Right lobe of liver (tissue), 6 donors: Measurements from ENCODE around the gene TBC1D5. TPM values are rescaled to one million over a fixed set of nuclear protein-coding genes. Genes with fewer than 3 reads are reported as not detected.
"Not testable (repeated sequence)": the region's sequence is repeated elsewhere in the genome, so short reads cannot be mapped to it uniquely, and the experiment has no call there.

Experiments used
- ATAC-seq, 4 donors: fragments of 200-7000 bp; cut with Tn5 transposase; one replicate each; pipeline ENCODE4 v1.9.1; 2020; ENCODE audit warnings: mild to moderate bottlenecking in 4 of 4, moderate library complexity in 4 of 4
- DNase-seq, 3 donors: peaks; one replicate each; pipeline ENCODE4 v3.0.0-alpha.2; 2020
- H3K27ac ChIP-seq, 3 donors: fragments of 200-600 bp; one replicate each; pipeline ENCODE4 v1.8.0; 2022
- H3K27me3 ChIP-seq, 2 donors: fragments of 200-600 bp; one replicate each; pipeline ENCODE4 v1.8.0; 2022
- H3K36me3 ChIP-seq, 4 donors: fragments of 200-600 bp; sonication (generic) in 1 of 4; one replicate each; pipeline versions ENCODE4 v1.5.1 to v1.8.0; 2017 to 2022; ENCODE audit warnings: control low read depth in 1 of 4
- H3K4me1 ChIP-seq, 4 donors: fragments of 200-600 bp; sonication (generic) in 1 of 4; one replicate each; pipeline versions ENCODE4 v1.5.1 to v1.8.0; 2017 to 2022; ENCODE audit warnings: control low read depth in 1 of 4
- H3K4me3 ChIP-seq, 3 donors: fragments of 200-600 bp; one replicate each; pipeline ENCODE4 v1.8.0; 2022
- H3K9me3 ChIP-seq, 4 donors: fragments of 200-600 bp; sonication (generic) in 1 of 4; one replicate each; pipeline versions ENCODE4 v1.5.1 to v1.8.0; 2017 to 2022; ENCODE audit warnings: control low read depth in 1 of 4
- CTCF ChIP-seq, 4 donors: fragments of 200-600 bp in 3 of 4; fragments of 450-650 bp in 1 of 4; IDR thresholded peaks; one replicate each; pipeline versions ENCODE4 v1.5.1 to v1.8.0; 2016 to 2022; ENCODE audit warnings: antibody characterized with exemption in 4 of 4, mild to moderate bottlenecking in 2 of 4
- POLR2A ChIP-seq: fragments of 450-650 bp; IDR thresholded peaks from one replicate; pipeline ENCODE4 v1.6.1; 2017; ENCODE audit warnings: antibody characterized with exemption, mild to moderate bottlenecking
- WGBS: methylation state at CpG from one replicate; pipeline ENCODE4 v1.1.6; 2018; ENCODE audit warnings: low coverage, low lambda C conversion rate; ENCODE audit not compliant: insufficient coverage; ENCODE audit errors: missing lambda C conversion rate; 5-methylcytosine and 5-hydroxymethylcytosine counted together
- intact Hi-C, 2 donors: fragments of 100-400 bp; cut with DNase I; formaldehyde crosslinking; loops; one replicate each; pipeline versions ENCODE4 v1.11.2 to v1.14.1; 2022
- total RNA-seq, 6 experiments: library from RNA; depleted of rRNA in 2 of 6; stranded (reverse); fragments of >200 nt in 2 of 6; fragmentation: NEBNext Ultra II Directional in 3 of 6; extraction: Animal tissue kit (Norgen Biotek cat#: 25700) in 3 of 6; gene quantifications; one replicate each; pipeline versions ENCODE4 v1.1.0 to v1.2.4, GENCODE V29; 2016 to 2023
- donor health status: DM: no; HTN: yes; CAD: no.
- donor health status: DM: no; HTN: no; CAD: no.
- donor health status: DM: no; HTN: no; CAD: no.
- donor health status: DM: no; HTN: yes; CAD: no.
- donor health status: DM: no; HTN: yes; CAD: no.

TBC1D5 gene
- total RNA-seq, 6 experiments from 2014 or later, result 21.5 to 33.4 (median 27.7) TPM

GRCh38 chr3:17733768-17734167 is 8.7 kb downstream of the TBC1D5 start:
- ATAC-seq (no peak), DNase-seq (no peak)
- TF ChIP-seq CTCF (IDR thresholded peaks at IDR 0.05), result no peak
- no peak for TF ChIP-seq POLR2A
- H3K27me3 ChIP-seq, result no peaks in the 10 kb centered on the region
- H3K4me1 ChIP-seq, result peaks cover 0 to 7% (median 0%) of the 10 kb centered on the region in 4 donors
- H3K4me3 ChIP-seq, result no peak overlapping the region
- no peak overlapping the region for H3K27ac ChIP-seq
- intact Hi-C loops, result no loop called here
- 87% methylated on average over 2 of the region's 2 CpGs for WGBS
- H3K36me3 ChIP-seq, result no peaks in the 10 kb centered on the region
- no peaks in the 10 kb centered on the region for H3K9me3 ChIP-seq

- no peaks in the 10 kb centered on the region for H3K36me3 ChIP-seq
- H3K4me3 ChIP-seq, result no peak overlapping the region
- intact Hi-C loops, result no loop called here
- no peaks in the 10 kb centered on the region for H3K9me3 ChIP-seq
- no peak for TF ChIP-seq POLR2A
- no peak for TF ChIP-seq CTCF (IDR thresholded peaks at IDR 0.05)
- DNase-seq (no peak), ATAC-seq (peak in 3 of 4 donors; percentile 20 to 38 (median 38))
- H3K4me1 ChIP-seq, result peaks cover 0 to 7% (median 0%) of the 10 kb centered on the region in 4 donors
- 56% methylated on average over 3 of the region's 3 CpGs for WGBS
- no peaks in the 10 kb centered on the region for H3K27me3 ChIP-seq
- peak overlapping the region in 1 of 3 donors; percentile 7 for H3K27ac ChIP-seq
Observed at GRCh38 chr3:17733215-17733614, 9.2 kb downstream of the TBC1D5 start.

- H3K27me3 ChIP-seq, result no peaks in the 10 kb centered on the region
- ATAC-seq (peak; percentile 55 to 88 (median 78)), DNase-seq (peak; percentile 66 to 72 (median 67))
- H3K36me3 ChIP-seq, result peaks cover 0 to 4% (median 1%) of the 10 kb centered on the region in 4 donors
- intact Hi-C loops, result no loop called here
- H3K9me3 ChIP-seq, result no peaks in the 10 kb centered on the region
- H3K27ac ChIP-seq, result no peak overlapping the region
- no peak overlapping the region for H3K4me3 ChIP-seq
- 91% methylated on average over 4 of the region's 4 CpGs for WGBS
- TF ChIP-seq POLR2A (no peak), CTCF (IDR thresholded peaks at IDR 0.05) (no peak)
- H3K4me1 ChIP-seq, result peaks cover 0 to 7% (median 0%) of the 10 kb centered on the region in 4 donors
Observed at GRCh38 chr3:17730318-17730967, 12.0 kb downstream of the TBC1D5 start.

GRCh38 chr3:17726313-17726712 is 16.1 kb downstream of the TBC1D5 start:
- DNase-seq (no peak), ATAC-seq (no peak)
- Histone ChIP-seq H3K4me1 (peaks cover 0 to 7% (median 0%) of the 10 kb centered on the region in 4 donors), H3K9me3 (no peaks in the 10 kb centered on the region), H3K4me3 (no peak overlapping the region), H3K27me3 (no peaks in the 10 kb centered on the region), H3K27ac (no peak overlapping the region), H3K36me3 (peaks cover 0 to 4% (median 1%) of the 10 kb centered on the region in 4 donors)
- intact Hi-C loops, result no loop called here
- TF ChIP-seq CTCF (IDR thresholded peaks at IDR 0.05) (no peak), POLR2A (no peak)
- WGBS, result 93% methylated on average over 1 of the region's 1 CpG

- DNase-seq, H3K4me1 ChIP-seq, intact Hi-C loops, H3K27me3 ChIP-seq, H3K27ac ChIP-seq, H3K36me3 ChIP-seq, ATAC-seq, H3K4me3 ChIP-seq, H3K9me3 ChIP-seq: not testable (repeated sequence)
- 97% methylated on average over 5 of the region's 5 CpGs for WGBS
Observed at GRCh38 chr3:17725844-17726243, 16.6 kb downstream of the TBC1D5 start.
